AG09319 (cell line): Measurements from ENCODE around the gene OGFR.

Experiments
- DNase-seq: peaks from one replicate; pipeline ENCODE4 v3.0.0-alpha.2; 2010; ENCODE audit warnings: low read depth; ENCODE audit errors: extremely low read depth
- CTCF ChIP-seq: IDR thresholded peaks from 2 replicates; pipeline ENCODE4 v1.5.1; 2011; ENCODE audit warnings: low read depth, mild to moderate bottlenecking, inconsistent platforms, low read length, moderate library complexity

OGFR gene

GRCh38 chr20:62827311-62828038, 22.8 kb downstream of the OGFR start:
- TF ChIP-seq CTCF: no peak
- no peak for DNase-seq

GRCh38 chr20:62828051-62828450, 23.4 kb downstream of the OGFR start:
- TF ChIP-seq CTCF: no peak
- DNase-seq: no peak

DNA sequence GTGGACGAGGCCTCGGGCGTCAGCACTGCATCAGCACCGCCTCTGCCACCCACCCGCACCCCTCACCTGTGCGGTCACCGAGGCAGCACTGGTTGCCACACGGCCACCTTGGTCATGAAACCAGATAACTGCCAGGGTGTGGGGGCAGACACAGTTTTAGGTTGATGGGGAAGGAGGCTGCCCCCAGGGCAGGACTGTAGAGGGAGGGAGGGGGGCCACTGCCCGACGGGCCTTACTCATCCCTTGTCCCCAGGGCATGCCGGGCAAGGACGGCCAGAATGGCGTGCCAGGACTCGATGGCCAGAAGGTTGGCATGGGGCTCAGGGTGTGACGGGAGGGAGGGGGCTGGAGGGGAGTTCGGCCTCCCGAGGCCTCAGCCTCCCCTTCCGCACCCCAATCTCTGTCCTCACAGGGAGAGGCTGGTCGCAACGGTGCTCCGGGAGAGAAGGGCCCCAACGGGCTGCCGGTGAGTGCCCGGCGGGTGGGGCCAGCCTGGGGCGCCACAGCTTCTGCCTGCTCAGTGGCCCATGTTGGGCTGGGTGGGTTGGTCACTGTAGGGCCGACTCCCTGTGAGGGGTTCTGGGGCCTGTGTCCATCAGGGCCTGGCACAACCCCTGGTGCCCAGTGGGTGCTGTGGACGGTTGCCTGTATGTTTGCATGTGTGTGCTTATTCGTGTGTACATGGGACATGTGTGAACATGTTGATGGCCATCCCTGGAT, 24.0 kb downstream of the OGFR start:
- DNase-seq: no peak
- TF ChIP-seq CTCF: no peak

- DNase-seq: no peak
- TF ChIP-seq CTCF: no peak
Observed at GRCh38 chr20:62829231-62830230, 24.9 kb downstream of the OGFR start.

DNA sequence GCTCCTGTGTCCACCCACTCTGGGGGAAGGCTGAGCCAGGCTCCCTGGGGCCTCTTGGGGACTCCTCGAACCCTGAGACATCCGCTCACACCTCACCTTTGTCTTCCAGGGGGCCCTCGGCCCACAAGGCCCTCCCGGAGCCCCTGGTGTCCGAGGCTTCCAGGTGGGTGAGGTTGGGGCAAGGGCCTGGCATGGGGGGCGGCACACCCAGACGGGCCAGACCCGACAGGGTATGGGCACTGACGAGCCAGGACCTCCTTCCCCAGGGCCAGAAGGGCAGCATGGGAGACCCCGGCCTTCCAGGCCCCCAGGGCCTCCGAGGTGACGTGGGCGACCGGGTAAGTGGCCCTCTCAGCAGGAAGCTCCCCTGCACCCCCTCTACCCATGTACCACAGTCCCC, 25.6 kb downstream of the OGFR start:
- no peak for DNase-seq
- no peak for TF ChIP-seq CTCF

DNA sequence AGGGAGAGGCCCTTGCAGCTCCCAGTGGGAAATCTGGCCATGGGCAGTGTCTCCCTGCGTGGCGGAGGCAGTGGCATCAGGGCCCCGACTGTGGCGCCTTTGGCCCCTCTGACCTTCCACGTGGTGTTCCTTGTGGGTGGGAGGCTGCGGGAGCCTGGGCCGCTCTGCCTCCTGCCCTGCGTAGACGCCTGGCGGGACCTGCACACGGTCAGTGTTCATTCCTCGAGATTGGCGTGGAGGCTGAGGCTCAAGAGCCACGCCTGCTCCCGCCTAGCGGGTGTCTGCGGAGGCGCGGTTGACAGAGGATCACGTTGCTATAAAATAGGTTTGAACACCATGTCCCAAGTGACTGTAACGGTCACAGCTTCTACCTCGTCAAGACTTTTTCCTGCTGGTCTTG, 26.2 kb downstream of the OGFR start:
- no peak for DNase-seq
- no peak for TF ChIP-seq CTCF
